Neural crest cell (in vitro differentiated cells): ENCODE results near the gene FAP. TPM values are rescaled to one million over a fixed set of nuclear protein-coding genes. Genes with fewer than 3 reads are reported as not detected.

ENCODE experiments used
- DNase-seq: peaks from one replicate; pipeline ENCODE4 v3.0.0; 2021; ENCODE audit warnings: low read depth, mixed read lengths, low spot score
- H3K27ac Mint-ChIP-seq: one replicate; pipeline ENCODE4 v1.8.0; 2021; ENCODE audit warnings: mild to moderate bottlenecking, mixed read lengths; ENCODE audit not compliant: unreplicated experiment
- H3K27me3 Mint-ChIP-seq: 2 replicates; pipeline ENCODE4 v1.8.0; 2021; ENCODE audit warnings: low read depth, mild to moderate bottlenecking, mixed read lengths
- H3K36me3 Mint-ChIP-seq: 2 replicates; pipeline ENCODE4 v1.8.0; 2021; ENCODE audit warnings: low read depth, mild to moderate bottlenecking, mixed read lengths
- H3K4me1 Mint-ChIP-seq: 2 replicates; pipeline ENCODE4 v1.8.0; 2021; ENCODE audit warnings: mixed read lengths
- H3K4me3 Mint-ChIP-seq: one replicate; pipeline ENCODE4 v1.8.0; 2021; ENCODE audit warnings: mild to moderate bottlenecking, mixed read lengths
- H3K9me3 Mint-ChIP-seq: 2 replicates; pipeline ENCODE4 v1.8.0; 2021; ENCODE audit warnings: mixed read lengths
- CTCF ChIP-seq: fragments of 200-600 bp; sonication (generic); conservative IDR thresholded peaks from 2 replicates; pipeline ENCODE4 v1.5.0; 2021; ENCODE audit warnings: antibody characterized with exemption, mild to moderate bottlenecking
- long read RNA-seq: library from polyadenylated mRNA; unstranded; transcript quantifications from one replicate; pipeline ENCODE4 v2.0.0, GENCODE V29; 2020
- total RNA-seq: library from RNA; stranded (reverse); gene quantifications from 2 replicates; pipeline ENCODE4 v1.2.1, GENCODE V29; 2021

The FAP gene, protein sequence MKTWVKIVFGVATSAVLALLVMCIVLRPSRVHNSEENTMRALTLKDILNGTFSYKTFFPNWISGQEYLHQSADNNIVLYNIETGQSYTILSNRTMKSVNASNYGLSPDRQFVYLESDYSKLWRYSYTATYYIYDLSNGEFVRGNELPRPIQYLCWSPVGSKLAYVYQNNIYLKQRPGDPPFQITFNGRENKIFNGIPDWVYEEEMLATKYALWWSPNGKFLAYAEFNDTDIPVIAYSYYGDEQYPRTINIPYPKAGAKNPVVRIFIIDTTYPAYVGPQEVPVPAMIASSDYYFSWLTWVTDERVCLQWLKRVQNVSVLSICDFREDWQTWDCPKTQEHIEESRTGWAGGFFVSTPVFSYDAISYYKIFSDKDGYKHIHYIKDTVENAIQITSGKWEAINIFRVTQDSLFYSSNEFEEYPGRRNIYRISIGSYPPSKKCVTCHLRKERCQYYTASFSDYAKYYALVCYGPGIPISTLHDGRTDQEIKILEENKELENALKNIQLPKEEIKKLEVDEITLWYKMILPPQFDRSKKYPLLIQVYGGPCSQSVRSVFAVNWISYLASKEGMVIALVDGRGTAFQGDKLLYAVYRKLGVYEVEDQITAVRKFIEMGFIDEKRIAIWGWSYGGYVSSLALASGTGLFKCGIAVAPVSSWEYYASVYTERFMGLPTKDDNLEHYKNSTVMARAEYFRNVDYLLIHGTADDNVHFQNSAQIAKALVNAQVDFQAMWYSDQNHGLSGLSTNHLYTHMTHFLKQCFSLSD
- total RNA-seq = 0.50 TPM in 1 of 2 replicates, not detected in the other
- long read RNA-seq = 0 reads

- no peak for DNase-seq
- Mint-ChIP-seq H3K27me3 (peaks cover 3% of the 10 kb centered on the region), H3K36me3 (no peaks in the 10 kb centered on the region), H3K9me3 (no peaks in the 10 kb centered on the region), H3K27ac (no peak within 1 kb of the TSS), H3K4me3 (no peak within 1 kb of the TSS), H3K4me1 (peaks cover 6% of the 10 kb centered on the region)
- TF ChIP-seq CTCF = no peak
These were observed at the start of gene FAP for GRCh38 chr2:162243294-162243693. Gene FAP, minus strand, starts transcription at chr2:162243445. Its CDS starts 118 bp downstream, at chr2:162243327.

DNA sequence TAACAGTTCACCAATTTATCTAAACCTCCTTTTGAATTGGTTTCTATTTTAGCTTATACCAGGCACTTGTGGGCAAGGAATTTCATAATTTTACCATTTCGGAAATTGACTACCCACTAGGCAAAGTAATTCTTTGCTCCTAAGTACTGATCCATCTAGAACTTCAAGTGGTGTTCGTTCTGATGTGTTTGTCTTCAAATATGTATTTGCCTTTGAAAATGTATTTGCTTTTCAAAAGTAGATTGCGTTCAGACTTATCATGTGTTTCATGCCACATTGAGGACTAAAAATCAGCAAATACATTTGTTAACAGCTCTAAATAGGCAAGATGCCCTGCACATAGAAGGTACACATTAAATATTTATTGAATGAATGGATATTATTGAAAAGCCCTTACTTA is 48.5 kb upstream of the FAP start:
- H3K4me3 Mint-ChIP-seq = no peak overlapping the region
- no peaks in the 10 kb centered on the region for H3K36me3 Mint-ChIP-seq
- H3K27ac Mint-ChIP-seq = no peak overlapping the region
- peaks cover 24% of the 10 kb centered on the region for H3K27me3 Mint-ChIP-seq
- no peak for TF ChIP-seq CTCF
- no peak for DNase-seq
- H3K4me1 Mint-ChIP-seq = no peaks in the 10 kb centered on the region
- no peaks in the 10 kb centered on the region for H3K9me3 Mint-ChIP-seq

- no peak for DNase-seq
- no peaks in the 10 kb centered on the region for H3K4me1 Mint-ChIP-seq
- H3K9me3 Mint-ChIP-seq = no peaks in the 10 kb centered on the region
- no peak overlapping the region for H3K4me3 Mint-ChIP-seq
- peaks cover 16% of the 10 kb centered on the region for H3K27me3 Mint-ChIP-seq
- H3K36me3 Mint-ChIP-seq = no peaks in the 10 kb centered on the region
- H3K27ac Mint-ChIP-seq = no peak overlapping the region
- no peak for TF ChIP-seq CTCF
These were observed 39.6 kb upstream of the FAP start for GRCh38 chr2:162282765-162283425.

- Mint-ChIP-seq H3K4me1 (no peaks in the 10 kb centered on the region), H3K9me3 (no peaks in the 10 kb centered on the region), H3K36me3 (no peaks in the 10 kb centered on the region), H3K27me3 (peaks cover 18% of the 10 kb centered on the region), H3K27ac (no peak overlapping the region), H3K4me3 (no peak overlapping the region)
- peak; percentile 12 for TF ChIP-seq CTCF
- DNase-seq = no peak
These were observed 37.4 kb upstream of the FAP start for GRCh38 chr2:162280654-162281053.

DNA sequence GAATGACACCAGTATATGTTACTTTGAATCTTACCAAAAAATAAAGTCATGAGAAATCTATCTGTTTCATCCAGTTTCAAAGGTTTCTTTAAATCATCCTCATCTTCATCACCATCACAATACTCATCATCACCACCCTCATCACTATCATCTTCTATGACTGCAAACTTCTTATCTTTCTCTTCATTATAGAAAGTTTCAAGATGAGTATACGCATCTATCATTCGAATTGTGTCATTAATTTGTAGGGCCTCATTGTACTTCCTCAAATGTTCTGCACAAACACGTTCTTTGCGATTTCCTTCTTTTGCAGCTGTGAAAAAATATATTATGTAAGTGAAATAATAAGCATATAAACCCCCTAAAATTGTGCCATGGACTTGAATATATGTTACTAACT is 34.1 kb upstream of the FAP start:
- no peak for TF ChIP-seq CTCF

More for the DNA sequence above, 34.1 kb upstream of the FAP start:
- peaks cover 5% of the 10 kb centered on the region for H3K27me3 Mint-ChIP-seq
- no peak overlapping the region for H3K4me3 Mint-ChIP-seq
- no peaks in the 10 kb centered on the region for H3K36me3 Mint-ChIP-seq
- H3K27ac Mint-ChIP-seq = no peak overlapping the region
- DNase-seq = no peak
- no peaks in the 10 kb centered on the region for H3K9me3 Mint-ChIP-seq
- H3K4me1 Mint-ChIP-seq = no peaks in the 10 kb centered on the region
